Liver (tissue), 9 donors: ENCODE measurements around the gene NDRG4. TPM values are rescaled to one million over a fixed set of nuclear protein-coding genes. Genes with fewer than 3 reads are reported as not detected.

Source experiments
- DNase-seq: peaks from one replicate; pipeline ENCODE4 v3.0.0-alpha.2; 2017; ENCODE audit warnings: low spot score
- H3K27ac ChIP-seq, 2 donors: one replicate each; pipeline ENCODE4 v1.7.0; 2013; ENCODE audit warnings: inconsistent platforms in 2 of 2, low read length in 2 of 2, control low read depth in 1 of 2, low read depth in 1 of 2, mild to moderate bottlenecking in 1 of 2
- H3K27me3 ChIP-seq, 4 donors: one replicate each; pipeline versions ENCODE4 v1.6.1 to v1.7.0; 2013; ENCODE audit warnings: low read length in 3 of 4, inconsistent platforms in 1 of 4, mild to moderate bottlenecking in 1 of 4, moderate library complexity in 1 of 4; ENCODE audit not compliant: control insufficient read depth in 4 of 4, insufficient read depth in 4 of 4
- H3K36me3 ChIP-seq, 4 donors: one replicate each; pipeline versions ENCODE4 v1.6.1 to v1.7.0; 2013; ENCODE audit warnings: low read length in 3 of 4, mild to moderate bottlenecking in 3 of 4, low read depth in 1 of 4, moderate library complexity in 1 of 4; ENCODE audit not compliant: control insufficient read depth in 4 of 4, insufficient read depth in 3 of 4
- H3K4me1 ChIP-seq, 4 donors: one replicate each; pipeline versions ENCODE4 v1.6.1 to v1.7.0; 2013; ENCODE audit warnings: low read length in 3 of 4, mild to moderate bottlenecking in 3 of 4, moderate library complexity in 1 of 4; ENCODE audit not compliant: control insufficient read depth in 4 of 4, insufficient read depth in 4 of 4
- H3K4me3 ChIP-seq, 3 donors: one replicate each; pipeline versions ENCODE4 v1.6.1 to v1.7.0; 2013; ENCODE audit warnings: low read length in 3 of 3, control low read depth in 1 of 3, low read depth in 1 of 3, mild to moderate bottlenecking in 1 of 3
- H3K9ac ChIP-seq, 2 donors: one replicate each; pipeline ENCODE4 v1.7.0; 2013; ENCODE audit warnings: low read length in 2 of 2, mild to moderate bottlenecking in 2 of 2, moderate library complexity in 2 of 2, control low read depth in 1 of 2, low read depth in 1 of 2
- H3K9me3 ChIP-seq, 4 donors: one replicate each; pipeline versions ENCODE4 v1.6.1 to v1.7.0; 2013; ENCODE audit warnings: low read length in 3 of 4; ENCODE audit not compliant: control insufficient read depth in 4 of 4
- CTCF ChIP-seq: fragments of 150-350 bp; IDR thresholded peaks from 2 replicates; pipeline ENCODE4 v1.5.1; 2017; ENCODE audit warnings: improper control_type of control experiment, low read depth, low read length; ENCODE audit not compliant: missing input control
- EGR1 ChIP-seq, 2 donors: IDR thresholded peaks; 2 replicates each; pipeline ENCODE4 v1.6.1; 2016 to 2018; ENCODE audit warnings: antibody characterized with exemption in 2 of 2, low read depth in 2 of 2
- FOXA1 ChIP-seq: IDR thresholded peaks from 2 replicates; pipeline ENCODE4 v1.6.1; 2016; ENCODE audit warnings: antibody characterized with exemption
- FOXA2 ChIP-seq: IDR thresholded peaks from 2 replicates; pipeline ENCODE4 v1.6.1; 2016; ENCODE audit warnings: antibody characterized with exemption
- GABPA ChIP-seq, 2 donors: IDR thresholded peaks in 1 of 2; conservative IDR thresholded peaks in 1 of 2; 2 replicates each; pipeline ENCODE4 v1.6.1; 2016; ENCODE audit warnings: antibody characterized with exemption in 2 of 2, mild to moderate bottlenecking in 1 of 2, moderate library complexity in 1 of 2
- HNF4A ChIP-seq, 2 donors: conservative IDR thresholded peaks; 2 replicates each; pipeline ENCODE4 v1.6.1; 2016; ENCODE audit warnings: antibody characterized with exemption in 2 of 2, mild to moderate bottlenecking in 2 of 2
- HNF4G ChIP-seq: IDR thresholded peaks from 2 replicates; pipeline ENCODE4 v1.6.1; 2016; ENCODE audit warnings: antibody characterized with exemption
- JUND ChIP-seq, 2 donors: IDR thresholded peaks; 2 replicates each; pipeline ENCODE4 v1.6.1; 2016; ENCODE audit warnings: antibody characterized with exemption in 2 of 2
- MAX ChIP-seq: IDR thresholded peaks from 2 replicates; pipeline ENCODE4 v1.6.1; 2016; ENCODE audit warnings: antibody characterized with exemption
- NR2F2 ChIP-seq: IDR thresholded peaks from 2 replicates; pipeline ENCODE4 v1.6.1; 2016; ENCODE audit warnings: antibody characterized with exemption
- RAD21 ChIP-seq, 2 donors: IDR thresholded peaks; 2 replicates each; pipeline ENCODE4 v1.6.1; 2016; ENCODE audit warnings: antibody characterized with exemption in 2 of 2, mild to moderate bottlenecking in 2 of 2
- RXRA ChIP-seq, 2 donors: IDR thresholded peaks; 2 replicates each; pipeline ENCODE4 v1.6.1; 2017 to 2018; ENCODE audit warnings: antibody characterized with exemption in 2 of 2, mild to moderate bottlenecking in 1 of 2
- SP1 ChIP-seq: IDR thresholded peaks from 2 replicates; pipeline ENCODE4 v1.6.1; 2018; ENCODE audit warnings: antibody characterized with exemption, mild to moderate bottlenecking
- TAF1 ChIP-seq: conservative IDR thresholded peaks from 2 replicates; pipeline ENCODE4 v1.6.1; 2016; ENCODE audit warnings: antibody characterized with exemption, mild to moderate bottlenecking
- YY1 ChIP-seq: IDR thresholded peaks from 2 replicates; pipeline ENCODE4 v1.6.1; 2016; ENCODE audit warnings: antibody characterized with exemption, mild to moderate bottlenecking
- ZBTB33 ChIP-seq: IDR thresholded peaks from 2 replicates; pipeline ENCODE4 v1.6.1; 2016; ENCODE audit warnings: antibody characterized with exemption
- WGBS: extraction: QIAGEN DNeasy Blood & Tissue Kit; methylation state at CpG from one replicate; pipeline ENCODE4 v1.1.7; 2013; 5-methylcytosine and 5-hydroxymethylcytosine counted together
- polyA plus RNA-seq, 2 donors: library from polyadenylated mRNA; stranded (reverse) in 1 of 2; unstranded in 1 of 2; fragments of 200-250 nt in 1 of 2; fragments of >200 nt in 1 of 2; fragmentation: Nextera tagmentation in 1 of 2; extraction: Ambion mirVana in 1 of 2; gene quantifications; one replicate each; pipeline versions ENCODE4 v1.2.1 to v1.2.3, GENCODE V29; 2013 to 2015
- total RNA-seq, 2 donors: library from RNA; depleted of rRNA; stranded (reverse); fragments of >200 nt; gene quantifications; one replicate each; pipeline ENCODE4 v1.2.3, GENCODE V29; 2014
- TF ChIP-seq, protein P1 (sequence below): IDR thresholded peaks from 2 replicates; pipeline ENCODE4 v1.6.1; 2016; ENCODE audit warnings: antibody characterized with exemption
- TF ChIP-seq, protein P2 (sequence below): IDR thresholded peaks from 2 replicates; pipeline ENCODE4 v1.6.1; 2016; ENCODE audit warnings: antibody characterized with exemption, mild to moderate bottlenecking
- donor health status: healthy.
- donor health status: healthy.
- donor health status: healthy.
- donor health status: healthy.
- donor health status: healthy.

Gene NDRG4
- total and polyA plus RNA-seq, 4 donors = 0.40 to 1.1 (median 0.86) TPM

DNA sequence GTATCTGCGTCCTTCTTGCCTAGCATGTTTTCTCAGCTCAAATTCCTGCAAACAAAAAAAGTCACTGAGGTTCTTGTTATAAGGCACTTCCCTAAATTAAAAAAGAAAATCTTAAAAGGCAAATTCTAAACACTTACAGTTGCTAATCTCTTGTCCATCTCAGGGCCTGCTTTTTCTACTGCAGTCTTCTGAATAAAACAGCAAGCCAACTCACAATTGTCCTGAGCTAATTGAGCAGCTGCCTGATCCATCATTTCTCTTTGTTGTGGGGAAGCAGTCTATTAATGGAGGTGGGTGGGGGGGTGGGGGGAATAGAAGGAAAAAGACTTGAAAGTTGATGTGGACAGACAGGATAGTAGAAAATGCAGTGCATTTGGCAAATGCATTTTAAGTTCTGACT, 42.3 kb downstream of the NDRG4 start:
- TF ChIP-seq RAD21 (IDR thresholded peaks at IDR 0.05) (no peak), FOXA2 (no peak), FOXA1 (no peak), HNF4G (no peak), GABPA (IDR thresholded peaks at IDR 0.05 in 1 of 2, conservative IDR thresholded peaks at IDR 0.05 in 1 of 2) (no peak)
- Histone ChIP-seq H3K4me1 (peaks cover 0 to 2% (median 0%) of the 10 kb centered on the region in 4 donors), H3K9ac (no peak overlapping the region), H3K27me3 (no peaks in the 10 kb centered on the region), H3K4me3 (no peak overlapping the region), H3K9me3 (no peaks in the 10 kb centered on the region), H3K36me3 (peaks cover 15 to 93% (median 79%) of the 10 kb centered on the region in 4 donors), H3K27ac (no peak overlapping the region)
- no peak for DNase-seq
- WGBS = 87% methylated on average over 1 of the region's 1 CpG

DNA sequence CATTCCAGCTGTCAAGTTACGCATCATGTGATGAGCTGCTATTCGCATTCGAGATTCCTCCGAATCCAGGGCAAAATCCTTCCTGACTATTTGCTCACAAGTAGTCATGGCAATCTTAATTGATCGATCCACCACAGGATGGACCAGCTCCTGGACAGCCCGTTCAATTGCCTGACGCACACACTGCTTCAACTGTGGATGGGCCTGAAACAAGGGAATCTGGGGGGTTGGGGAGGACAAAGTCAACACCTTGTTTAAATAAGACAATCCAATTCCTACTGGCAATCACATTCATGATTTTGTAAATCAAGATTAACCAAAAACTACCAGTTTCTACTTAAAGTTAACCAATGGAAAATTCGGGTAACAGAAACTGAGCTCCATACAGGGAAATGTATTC, 43.7 kb downstream of the NDRG4 start:
- peaks cover 0 to 2% (median 0%) of the 10 kb centered on the region in 4 donors for H3K4me1 ChIP-seq
- no peak overlapping the region for H3K9ac ChIP-seq
- no peaks in the 10 kb centered on the region for H3K27me3 ChIP-seq
- no peaks in the 10 kb centered on the region for H3K9me3 ChIP-seq
- no peak overlapping the region for H3K4me3 ChIP-seq
- 54% methylated on average over 8 of the region's 8 CpGs for WGBS
- TF ChIP-seq YY1 (peak; percentile 44), SP1 (peak; percentile 21), FOXA2 (peak; percentile 79), FOXA1 (peak; percentile 81), NR2F2 (no peak), RAD21 (IDR thresholded peaks at IDR 0.05) (peak in 1 of 2 donors; percentile 18), GABPA (IDR thresholded peaks at IDR 0.05 in 1 of 2, conservative IDR thresholded peaks at IDR 0.05 in 1 of 2) (no peak), RXRA (IDR thresholded peaks at IDR 0.05) (peak in 1 of 2 donors; percentile 58), HNF4A (conservative IDR thresholded peaks at IDR 0.05) (peak; percentile 27 to 71)
- peaks cover 11 to 89% (median 77%) of the 10 kb centered on the region in 4 donors for H3K36me3 ChIP-seq
- no peak overlapping the region for H3K27ac ChIP-seq
- no peak for DNase-seq

GRCh38 chr16:58548378-58548777, 48.4 kb downstream of the NDRG4 start:
- 71% methylated on average over 2 of the region's 2 CpGs for WGBS
- H3K9me3 ChIP-seq = no peaks in the 10 kb centered on the region
- peaks cover 7 to 89% (median 80%) of the 10 kb centered on the region in 4 donors for H3K36me3 ChIP-seq
- TF ChIP-seq TAF1 = no peak
- TF ChIP-seq JUND (IDR thresholded peaks at IDR 0.05) = no peak
- TF ChIP-seq HNF4A (conservative IDR thresholded peaks at IDR 0.05) = no peak
- TF ChIP-seq, protein P1, sequence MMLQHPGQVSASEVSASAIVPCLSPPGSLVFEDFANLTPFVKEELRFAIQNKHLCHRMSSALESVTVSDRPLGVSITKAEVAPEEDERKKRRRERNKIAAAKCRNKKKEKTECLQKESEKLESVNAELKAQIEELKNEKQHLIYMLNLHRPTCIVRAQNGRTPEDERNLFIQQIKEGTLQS = no peak
- no peak for TF ChIP-seq EGR1 (IDR thresholded peaks at IDR 0.05; ENCODE audit: low read depth in 2 of 2)
- TF ChIP-seq ZBTB33 = no peak
- no peak for TF ChIP-seq YY1
- no peak for TF ChIP-seq HNF4G
- no peak for TF ChIP-seq CTCF
- TF ChIP-seq GABPA (IDR thresholded peaks at IDR 0.05 in 1 of 2, conservative IDR thresholded peaks at IDR 0.05 in 1 of 2) = no peak
- no peak for TF ChIP-seq NR2F2
- TF ChIP-seq RXRA (IDR thresholded peaks at IDR 0.05) = no peak
- no peak for TF ChIP-seq FOXA1
- TF ChIP-seq, protein P2, sequence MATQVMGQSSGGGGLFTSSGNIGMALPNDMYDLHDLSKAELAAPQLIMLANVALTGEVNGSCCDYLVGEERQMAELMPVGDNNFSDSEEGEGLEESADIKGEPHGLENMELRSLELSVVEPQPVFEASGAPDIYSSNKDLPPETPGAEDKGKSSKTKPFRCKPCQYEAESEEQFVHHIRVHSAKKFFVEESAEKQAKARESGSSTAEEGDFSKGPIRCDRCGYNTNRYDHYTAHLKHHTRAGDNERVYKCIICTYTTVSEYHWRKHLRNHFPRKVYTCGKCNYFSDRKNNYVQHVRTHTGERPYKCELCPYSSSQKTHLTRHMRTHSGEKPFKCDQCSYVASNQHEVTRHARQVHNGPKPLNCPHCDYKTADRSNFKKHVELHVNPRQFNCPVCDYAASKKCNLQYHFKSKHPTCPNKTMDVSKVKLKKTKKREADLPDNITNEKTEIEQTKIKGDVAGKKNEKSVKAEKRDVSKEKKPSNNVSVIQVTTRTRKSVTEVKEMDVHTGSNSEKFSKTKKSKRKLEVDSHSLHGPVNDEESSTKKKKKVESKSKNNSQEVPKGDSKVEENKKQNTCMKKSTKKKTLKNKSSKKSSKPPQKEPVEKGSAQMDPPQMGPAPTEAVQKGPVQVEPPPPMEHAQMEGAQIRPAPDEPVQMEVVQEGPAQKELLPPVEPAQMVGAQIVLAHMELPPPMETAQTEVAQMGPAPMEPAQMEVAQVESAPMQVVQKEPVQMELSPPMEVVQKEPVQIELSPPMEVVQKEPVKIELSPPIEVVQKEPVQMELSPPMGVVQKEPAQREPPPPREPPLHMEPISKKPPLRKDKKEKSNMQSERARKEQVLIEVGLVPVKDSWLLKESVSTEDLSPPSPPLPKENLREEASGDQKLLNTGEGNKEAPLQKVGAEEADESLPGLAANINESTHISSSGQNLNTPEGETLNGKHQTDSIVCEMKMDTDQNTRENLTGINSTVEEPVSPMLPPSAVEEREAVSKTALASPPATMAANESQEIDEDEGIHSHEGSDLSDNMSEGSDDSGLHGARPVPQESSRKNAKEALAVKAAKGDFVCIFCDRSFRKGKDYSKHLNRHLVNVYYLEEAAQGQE = no peak
- TF ChIP-seq MAX = no peak
- no peak for TF ChIP-seq FOXA2
- no peak for TF ChIP-seq RAD21 (IDR thresholded peaks at IDR 0.05)
- TF ChIP-seq SP1 = no peak
- no peak for DNase-seq
- no peak overlapping the region for H3K4me3 ChIP-seq
- no peak overlapping the region for H3K27ac ChIP-seq
- H3K9ac ChIP-seq = no peak overlapping the region
- H3K4me1 ChIP-seq = peaks cover 0 to 2% (median 0%) of the 10 kb centered on the region in 4 donors
- H3K27me3 ChIP-seq = no peaks in the 10 kb centered on the region
